Epithelial cell of alveolus of lung (primary cell): ENCODE results near the gene THY1. TPM values are rescaled to one million over a fixed set of nuclear protein-coding genes. Genes with fewer than 3 reads are reported as not detected.

Experiments
- total RNA-seq: library from RNA; depleted of rRNA; stranded (reverse); fragments of >200 nt; gene quantifications from 2 replicates; pipeline ENCODE4 v1.2.1, GENCODE V29; 2015

Gene THY1
- total RNA-seq = 57.8 and 249 TPM in 2 replicates

GRCh38 chr11:119422809-119423508 lies at the start of gene THY1:
Gene THY1, minus strand, starts transcription at chr11:119423172. Its CDS starts 2,267 bp downstream, at chr11:119420905.

GRCh38 chr11:119381181-119381988 lies 41.6 kb downstream of the THY1 start, which contains the start of gene USP2:
Gene USP2, minus strand, starts transcription at chr11:119381690. Its CDS starts 8,210 bp downstream, at chr11:119373480.

Other genes with a start within 250 kb of the THY1 start
- not detected in 2 replicates for gene NHERF4, start 237.7 kb downstream of the THY1 start, total RNA-seq
- gene CBL, start 216.8 kb downstream of the THY1 start, total RNA-seq = 15.8 and 16.5 TPM in 2 replicates
- gene MCAM, start 106.0 kb downstream of the THY1 start, total RNA-seq = 216 and 225 TPM in 2 replicates
- gene RNF26, start 88.6 kb downstream of the THY1 start, total RNA-seq = 21.7 and 24.7 TPM in 2 replicates
- 11.9 and 37.4 TPM in 2 replicates for gene C1QTNF5, start 82.3 kb downstream of the THY1 start, total RNA-seq
- 0.08 TPM in 1 of 2 replicates, not detected in the other for gene MFRP, start 76.5 kb downstream of the THY1 start, total RNA-seq
- 0.26 and 0.40 TPM in 2 replicates for gene USP2, start 41.5 kb downstream of the THY1 start, total RNA-seq